Colon (tissue), 2 donors: ENCODE measurements around the gene SNAPC2.
"Not testable (repeated sequence)": the region's sequence is repeated elsewhere in the genome, so short reads cannot be mapped to it uniquely, and the experiment has no call there.

ENCODE experiments used
- FAIRE-seq: peaks from 2 replicates; lab custom pipeline; 2012; peaks lifted over from hg19 to GRCh38; lab: Jason Lieb, UNC
- donor health status: control.
- donor health status: control.

The SNAPC2 gene

DNA sequence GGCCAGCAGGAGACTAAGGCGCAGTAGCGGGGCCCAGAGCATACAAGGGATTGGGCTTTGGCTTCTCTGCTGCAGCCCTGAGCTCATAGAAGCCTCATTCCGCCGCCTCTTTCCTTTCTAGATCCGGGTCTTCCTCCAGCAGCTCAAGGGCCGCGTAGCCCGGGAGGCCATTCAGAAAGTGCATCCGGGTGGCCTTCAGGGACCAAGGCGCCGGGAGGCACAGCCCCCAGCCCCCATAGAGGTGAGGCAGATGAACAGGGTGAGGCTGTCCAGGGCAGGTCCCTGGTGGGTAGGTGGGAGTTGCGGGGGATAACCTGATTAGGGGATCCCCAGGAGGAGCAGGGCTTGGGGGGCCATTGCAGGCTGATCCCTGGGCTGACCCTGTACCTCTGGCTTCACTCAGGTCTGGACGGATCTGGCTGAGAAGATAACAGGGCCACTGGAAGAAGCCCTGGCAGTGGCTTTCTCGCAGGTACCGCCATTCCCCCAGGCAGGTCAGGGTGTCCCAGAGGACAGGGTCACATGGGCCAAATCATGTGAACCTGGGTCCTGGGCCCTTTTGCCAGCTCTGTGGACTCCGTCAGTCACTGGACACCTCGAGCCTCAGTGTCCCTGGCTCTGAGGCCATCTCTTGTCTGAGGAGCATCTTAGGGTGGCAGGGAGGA lies 1.3 kb downstream of the SNAPC2 start:
- no peak for FAIRE-seq

DNA sequence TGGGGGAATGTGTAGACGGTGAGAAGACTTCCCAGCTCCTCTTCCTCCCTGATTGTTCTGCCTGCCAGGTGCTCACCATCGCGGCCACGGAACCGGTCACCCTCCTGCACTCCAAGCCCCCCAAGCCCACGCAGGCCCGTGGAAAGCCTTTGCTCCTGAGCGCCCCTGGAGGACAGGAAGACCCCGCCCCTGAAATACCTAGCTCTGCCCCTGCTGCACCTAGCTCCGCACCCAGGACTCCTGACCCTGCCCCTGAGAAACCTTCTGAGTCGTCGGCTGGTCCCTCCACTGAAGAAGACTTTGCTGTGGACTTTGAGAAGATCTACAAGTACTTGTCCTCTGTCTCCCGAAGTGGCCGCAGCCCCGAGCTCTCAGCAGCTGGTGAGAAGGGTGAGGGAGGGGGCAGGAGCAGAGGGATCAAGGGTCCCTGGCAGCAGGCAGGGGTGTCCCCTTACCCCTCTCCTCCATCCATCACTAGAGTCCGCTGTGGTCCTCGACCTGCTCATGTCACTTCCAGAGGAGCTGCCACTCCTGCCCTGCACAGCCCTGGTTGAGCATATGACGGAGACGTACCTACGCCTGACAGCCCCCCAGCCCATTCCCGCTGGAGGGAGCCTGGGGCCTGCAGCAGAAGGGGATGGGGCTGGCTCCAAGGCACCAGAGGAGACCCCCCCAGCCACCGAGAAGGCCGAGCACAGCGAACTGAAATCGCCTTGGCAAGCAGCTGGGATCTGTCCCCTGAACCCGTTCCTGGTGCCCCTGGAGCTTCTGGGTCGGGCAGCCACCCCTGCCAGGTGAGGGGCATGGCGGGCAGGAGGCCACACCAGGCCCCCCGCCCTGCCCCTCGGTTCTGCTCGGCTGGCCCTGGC lies 2.1 kb downstream of the SNAPC2 start:
- FAIRE-seq, result no peak

DNA sequence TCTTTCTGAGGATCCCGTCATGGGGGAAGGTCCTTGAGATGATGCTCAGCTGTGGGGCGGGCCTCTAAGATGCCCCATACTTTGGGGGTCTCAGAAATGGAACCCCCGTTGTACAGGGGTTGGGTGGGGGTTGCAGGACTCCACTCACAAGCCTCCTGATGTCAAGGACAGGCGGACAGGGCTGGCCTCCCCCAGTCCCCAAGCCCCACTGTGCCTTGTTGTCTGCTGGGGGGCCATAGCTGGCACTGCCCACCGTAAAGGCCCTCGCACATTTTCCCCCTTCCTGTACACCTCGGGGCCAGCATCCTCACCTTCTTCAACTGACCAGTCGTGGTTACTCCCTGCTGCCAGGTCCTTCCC lies 2.7 kb downstream of the SNAPC2 start:
- no peak for FAIRE-seq

DNA sequence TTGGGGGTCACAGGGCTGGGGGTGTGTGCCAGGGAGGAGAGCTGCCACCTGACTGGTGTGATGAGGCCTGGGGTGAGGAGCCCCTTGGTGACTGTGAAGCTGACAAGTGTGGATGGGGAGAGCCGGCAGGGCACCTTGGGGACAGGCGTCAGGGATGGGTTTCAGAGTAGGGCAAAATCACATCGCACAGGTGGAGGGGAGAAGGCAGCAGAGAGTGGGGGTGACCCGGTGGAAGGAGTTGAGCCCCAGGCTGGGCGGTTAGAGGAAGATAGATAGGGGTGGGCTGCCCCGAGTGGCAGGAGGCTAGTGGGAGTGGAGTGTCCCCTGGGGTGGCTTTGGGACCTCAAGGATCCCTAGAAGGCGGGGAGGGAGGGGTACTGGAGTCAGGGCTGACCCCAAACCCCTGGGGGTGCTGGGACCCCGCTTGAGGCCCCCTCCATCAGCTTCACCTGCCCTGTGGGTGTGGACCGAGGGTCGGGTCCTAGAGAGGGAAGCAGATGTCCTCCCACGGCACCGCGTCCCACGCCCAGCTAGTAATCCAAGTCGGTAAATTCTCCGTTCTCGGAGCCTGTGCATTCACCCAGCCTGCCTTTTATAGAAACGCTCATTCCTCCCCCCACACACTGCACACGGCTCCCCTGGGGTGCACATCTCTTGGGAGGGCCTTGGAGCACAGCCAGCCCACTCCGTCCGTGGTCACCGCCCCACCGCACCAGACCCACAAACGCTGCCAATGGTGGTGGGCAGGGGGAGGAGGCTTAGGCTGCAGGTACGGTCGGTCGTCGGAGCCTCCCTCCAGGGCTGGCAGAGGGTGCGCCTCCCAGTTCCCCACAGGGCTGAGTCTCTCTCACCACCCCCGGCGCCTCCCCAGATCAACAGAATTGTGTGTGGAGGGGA lies 3.4 kb downstream of the SNAPC2 start:
- no peak for FAIRE-seq

DNA sequence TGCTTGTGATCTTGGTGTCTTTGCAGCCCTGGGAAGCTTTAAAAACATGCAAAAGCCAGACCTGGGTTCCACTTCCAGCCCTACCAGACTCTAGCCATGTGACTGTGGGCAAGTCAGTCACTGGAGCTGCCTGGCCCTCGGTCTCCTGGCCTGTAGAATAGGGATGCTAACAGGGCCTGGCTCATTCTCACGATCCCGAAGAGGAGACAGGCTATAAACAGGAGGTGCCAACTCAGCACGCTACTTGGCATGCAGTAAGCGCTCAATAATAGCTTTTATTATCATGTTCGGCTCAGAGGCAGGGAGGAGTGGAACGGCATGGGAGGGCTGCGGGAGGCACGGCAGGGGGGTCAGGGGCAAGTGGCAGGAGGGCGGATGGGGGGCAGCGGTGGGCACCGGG lies 4.1 kb downstream of the SNAPC2 start:
- FAIRE-seq, result no peak

DNA sequence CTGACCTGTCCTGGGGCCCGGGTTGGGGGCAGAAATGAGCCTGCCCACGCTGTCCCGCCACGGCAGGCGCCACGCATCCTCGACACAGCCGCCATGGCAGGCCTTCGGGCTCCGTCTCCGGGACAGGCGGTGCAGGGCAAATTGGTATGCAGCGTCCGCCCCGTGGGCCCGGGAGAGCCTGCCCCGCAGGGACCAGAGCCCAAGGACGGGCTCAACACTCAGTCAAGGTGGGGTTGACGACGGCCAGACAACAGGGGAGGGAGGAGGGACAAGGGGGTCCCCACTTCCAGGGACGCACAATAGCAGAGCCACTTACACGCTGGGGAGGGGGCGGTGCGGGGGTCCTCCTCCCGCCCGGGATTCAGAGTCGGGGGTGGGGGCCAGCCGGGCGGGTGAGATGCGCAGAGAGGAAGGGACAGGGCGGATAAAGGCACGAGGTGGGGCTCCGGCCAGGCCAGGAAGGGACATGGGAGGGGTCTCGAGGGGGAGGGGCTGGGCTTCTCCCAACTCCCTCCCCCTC lies 4.6 kb downstream of the SNAPC2 start:
- FAIRE-seq, result no peak

DNA sequence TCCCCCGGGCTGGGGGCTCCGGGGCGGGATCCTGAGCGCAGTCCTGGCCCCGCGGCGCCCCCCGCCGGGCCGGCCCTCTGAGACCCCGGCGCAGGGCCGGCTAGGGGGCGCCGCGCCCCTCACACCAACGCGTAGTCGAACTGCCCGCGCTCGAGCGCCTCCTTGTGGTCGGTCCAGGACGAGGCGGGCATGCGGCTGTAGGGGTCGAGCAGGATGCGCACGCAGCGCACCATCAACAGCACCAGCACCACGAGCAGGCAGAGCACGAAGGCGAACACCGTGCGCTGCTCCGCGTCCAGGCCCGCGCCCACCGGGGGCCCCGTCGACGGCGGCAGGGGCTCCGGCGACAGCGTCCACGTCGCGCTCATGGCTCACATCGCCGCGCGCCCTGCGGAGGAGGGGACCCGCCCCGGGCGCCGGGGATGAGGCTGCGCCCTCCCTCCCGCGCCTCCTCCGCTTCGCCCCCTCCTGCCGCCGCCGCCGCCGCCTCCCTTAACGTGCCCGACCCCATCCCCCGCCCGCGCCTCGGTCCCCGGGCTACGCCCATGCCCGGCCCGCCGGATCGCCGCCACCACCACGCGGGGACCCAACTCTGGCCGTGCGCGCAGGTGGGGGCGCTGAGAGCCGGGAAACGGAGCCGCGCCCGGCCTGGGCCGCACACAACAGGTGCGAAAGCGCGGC lies 5.2 kb downstream of the SNAPC2 start:
- FAIRE-seq, result no peak

DNA sequence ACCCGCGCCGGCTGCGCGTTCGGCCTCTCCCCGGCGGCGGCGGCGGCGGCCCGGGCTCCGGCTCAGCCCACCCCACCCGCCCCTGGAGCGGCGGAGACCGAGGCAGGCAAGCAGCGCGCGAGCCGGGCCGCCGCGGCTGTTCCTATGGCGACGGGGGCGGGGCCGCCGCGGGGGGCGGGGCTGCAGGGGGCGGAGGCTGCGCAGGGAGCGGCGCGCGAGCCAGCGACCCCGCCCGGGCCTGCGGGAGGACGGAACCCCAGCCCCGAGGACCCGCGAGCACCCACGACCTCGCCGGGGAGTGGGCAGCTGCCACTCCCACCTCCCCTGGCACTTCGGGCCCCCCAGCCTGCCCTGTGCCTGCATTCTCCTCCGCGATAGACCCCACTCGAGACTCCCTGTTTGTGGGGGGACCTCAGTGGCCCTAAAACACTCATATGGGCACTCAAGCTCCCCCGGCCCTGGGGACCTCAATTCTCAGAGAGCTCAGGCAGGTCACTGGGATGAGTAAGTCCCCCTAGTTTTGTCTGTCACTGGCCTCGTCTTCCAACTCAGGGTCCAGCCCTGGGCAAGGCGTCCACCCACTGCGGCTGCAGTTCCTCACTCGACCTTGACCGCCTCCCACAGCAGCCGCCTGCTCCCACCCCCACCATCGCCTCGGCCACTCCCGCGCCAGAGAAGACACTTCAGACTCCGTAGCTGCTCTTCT lies 6.0 kb downstream of the SNAPC2 start, which contains the start of gene CTXN1:
TSS of gene CTXN1 (minus strand) at position 115 of the 706 bp plus-strand sequence. CDS start 597 bp downstream, outside the sequence.
- no peak for FAIRE-seq

DNA sequence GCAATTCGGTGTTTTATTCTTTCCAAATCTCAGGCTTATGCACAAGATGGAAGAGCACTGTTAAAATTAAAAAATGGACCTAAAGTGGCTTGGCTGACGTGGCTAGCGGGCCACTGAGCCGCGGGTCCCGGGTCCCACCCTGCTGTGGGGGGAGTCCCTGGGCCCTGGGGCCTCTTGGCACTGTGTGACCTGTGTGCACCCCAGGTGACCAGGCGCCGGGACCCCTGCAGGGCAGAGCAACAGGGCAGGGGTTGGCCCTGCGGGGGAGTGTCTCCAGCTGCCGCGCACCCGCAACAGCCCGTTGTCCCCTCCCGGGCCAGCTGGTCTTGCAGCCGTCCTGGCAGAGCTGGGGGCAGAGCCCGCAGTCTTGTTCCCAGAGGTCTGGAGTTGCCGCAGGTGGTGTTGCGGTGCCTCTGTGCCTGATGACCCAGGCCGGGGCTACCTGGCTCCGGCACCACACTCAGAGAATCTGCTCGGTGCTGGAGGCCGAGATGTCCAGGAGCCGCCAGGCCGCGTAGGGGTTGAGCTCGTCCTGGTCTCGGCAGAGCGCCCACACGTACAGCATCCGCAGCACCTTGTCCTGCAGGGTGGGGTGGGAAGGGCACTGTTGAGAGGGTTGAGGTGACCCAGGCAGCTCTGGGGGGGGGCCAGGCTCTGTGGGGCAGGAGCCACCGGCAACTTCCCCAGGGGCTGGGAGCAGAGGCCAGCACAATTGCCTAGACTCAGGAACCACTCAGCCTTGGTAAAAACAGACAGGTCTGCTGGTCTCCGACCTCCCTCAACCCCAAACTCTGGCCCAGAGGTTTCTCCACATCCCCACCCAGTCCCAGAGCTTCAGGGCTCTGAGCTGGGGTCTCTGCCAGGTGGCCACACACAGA lies 6.8 kb downstream of the SNAPC2 start:
- FAIRE-seq, result no peak

DNA sequence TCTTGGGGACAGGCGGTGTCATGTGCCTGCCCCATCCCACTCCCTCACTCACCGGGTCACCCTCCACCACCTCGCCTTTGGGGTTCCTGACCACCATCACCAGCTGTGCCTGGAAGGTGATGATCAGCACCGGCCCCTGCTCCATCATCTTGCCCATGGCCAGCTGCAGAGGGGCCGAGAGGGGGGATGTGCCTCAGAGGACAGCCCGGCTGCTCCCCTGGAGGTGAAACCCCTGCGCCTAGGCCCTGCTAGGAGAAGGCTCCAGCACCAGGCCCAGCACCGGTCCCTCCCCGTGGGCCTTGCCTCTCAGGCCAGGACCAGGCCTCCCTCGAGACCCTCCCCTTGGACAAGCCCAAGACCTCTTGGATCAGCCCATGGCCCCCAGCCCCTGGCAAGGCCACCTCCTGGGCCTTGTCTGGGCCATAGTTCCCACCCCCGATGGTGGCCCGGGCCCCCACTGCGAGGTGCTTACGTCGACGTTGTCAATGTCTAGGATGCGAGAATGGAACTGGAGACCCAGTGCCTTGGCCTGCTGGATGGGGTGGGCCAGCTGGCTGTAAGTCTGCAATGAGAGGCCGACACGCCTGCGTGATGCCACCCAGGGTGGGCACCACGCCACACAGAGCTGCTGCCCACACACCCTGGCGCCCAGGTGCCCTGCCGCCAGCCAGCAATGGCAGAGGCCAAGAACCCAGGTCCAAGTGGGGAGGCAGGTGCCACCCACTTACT lies 7.6 kb downstream of the SNAPC2 start:
- no peak for FAIRE-seq

DNA sequence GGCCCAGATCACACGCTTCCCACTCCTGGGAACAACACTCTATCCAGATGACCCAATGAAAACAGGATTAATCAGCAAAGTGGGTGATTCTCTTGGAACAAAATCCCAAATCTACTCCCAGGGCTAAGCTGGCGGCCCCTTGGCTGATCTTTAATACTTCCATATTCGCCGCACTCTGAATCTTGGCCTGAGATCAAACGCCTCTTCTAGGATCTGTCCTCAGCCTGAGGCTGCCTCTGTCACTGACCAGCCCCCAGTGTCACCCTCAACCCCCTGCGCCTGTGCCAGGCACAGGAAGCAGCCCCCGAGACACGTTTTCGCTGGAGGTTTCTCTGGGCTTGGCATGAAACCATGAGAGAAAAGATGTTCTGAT lies 8.2 kb downstream of the SNAPC2 start:
- FAIRE-seq, result no peak

DNA sequence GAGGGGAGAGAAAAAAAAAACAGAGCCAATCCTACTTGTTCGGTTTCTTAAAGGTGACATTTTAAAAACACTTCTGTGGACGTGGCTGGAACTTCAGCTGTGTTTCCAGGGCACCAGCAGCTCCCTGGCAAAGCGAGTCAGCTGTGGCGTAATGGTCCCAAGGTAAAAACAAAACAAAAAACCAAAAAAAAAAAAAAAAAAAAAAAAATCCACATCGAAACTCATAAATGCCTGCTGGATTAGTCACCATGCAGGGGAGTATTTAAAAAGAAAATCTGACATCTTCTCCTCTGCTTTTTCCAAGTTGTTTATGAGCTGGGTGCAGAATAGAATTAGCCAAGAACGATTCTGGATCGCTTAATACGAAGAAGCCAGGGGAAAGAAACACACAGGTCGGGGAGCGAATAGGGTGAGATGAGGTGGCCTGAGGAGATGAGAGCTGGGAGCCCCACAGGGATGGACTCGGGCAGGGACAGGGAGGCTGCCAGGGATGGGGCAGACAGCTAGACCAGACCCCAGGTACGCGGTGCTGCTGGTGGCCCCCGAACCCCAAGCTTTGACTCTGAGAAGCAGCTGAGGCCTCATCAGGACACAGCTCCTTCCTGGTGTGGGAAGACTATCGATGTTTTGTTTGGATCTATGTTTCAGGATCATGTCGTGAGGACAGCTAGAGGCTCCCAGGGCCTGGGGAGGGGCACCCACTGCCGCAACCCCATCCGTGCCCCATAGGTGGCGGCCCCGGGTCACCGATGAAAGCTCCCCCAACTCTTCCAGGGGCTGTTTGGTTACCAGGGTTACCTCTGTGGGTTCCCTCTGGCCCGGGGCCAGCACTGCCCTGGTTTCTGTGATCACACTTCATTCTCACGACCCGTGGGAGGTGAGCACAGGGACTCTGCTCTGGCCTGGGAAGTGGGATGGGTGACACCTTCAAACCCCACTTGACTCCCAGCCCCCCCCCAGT lies 8.9 kb downstream of the SNAPC2 start:
- FAIRE-seq, result no peak

DNA sequence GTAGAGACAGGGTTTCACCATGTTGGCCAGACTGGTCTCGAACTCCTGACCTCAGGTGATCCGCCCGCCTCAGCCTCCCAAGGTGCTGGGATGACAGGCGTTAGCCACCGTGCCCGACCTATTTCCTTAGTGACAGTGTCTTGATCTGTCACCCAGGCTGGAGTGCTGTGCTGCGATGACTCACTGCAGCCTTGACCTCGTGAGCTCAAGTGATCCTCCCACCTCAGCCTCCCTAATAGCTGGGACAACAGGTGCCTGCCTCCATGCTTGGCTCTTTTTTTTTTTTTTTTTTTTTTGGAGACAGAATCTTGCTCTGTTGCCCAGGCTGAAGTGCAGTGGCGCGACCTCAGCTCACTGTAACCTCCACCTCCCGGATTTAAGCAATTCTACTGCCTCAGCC lies 9.9 kb downstream of the SNAPC2 start:
- not testable (repeated sequence) for FAIRE-seq

DNA sequence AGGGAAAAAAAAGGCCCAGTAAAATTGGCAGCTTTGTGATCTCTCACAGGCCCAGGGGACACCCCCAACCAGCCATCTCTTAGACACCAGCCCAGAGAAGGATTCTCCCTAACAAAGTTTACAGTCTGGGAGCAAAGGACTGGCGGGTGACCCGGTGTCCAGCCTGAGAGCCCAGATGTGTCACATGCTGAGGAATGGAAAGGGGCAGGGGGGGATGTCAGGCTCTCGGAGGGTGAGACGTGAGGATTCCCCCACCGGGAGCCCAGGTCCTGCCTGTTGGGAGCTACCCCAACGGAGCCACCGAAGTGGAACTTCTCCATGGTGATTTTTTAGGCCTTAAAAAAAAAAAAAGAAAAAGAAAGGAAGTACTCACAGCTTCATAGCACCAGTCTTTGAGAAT lies 10.6 kb downstream of the SNAPC2 start:
- FAIRE-seq, result no peak

DNA sequence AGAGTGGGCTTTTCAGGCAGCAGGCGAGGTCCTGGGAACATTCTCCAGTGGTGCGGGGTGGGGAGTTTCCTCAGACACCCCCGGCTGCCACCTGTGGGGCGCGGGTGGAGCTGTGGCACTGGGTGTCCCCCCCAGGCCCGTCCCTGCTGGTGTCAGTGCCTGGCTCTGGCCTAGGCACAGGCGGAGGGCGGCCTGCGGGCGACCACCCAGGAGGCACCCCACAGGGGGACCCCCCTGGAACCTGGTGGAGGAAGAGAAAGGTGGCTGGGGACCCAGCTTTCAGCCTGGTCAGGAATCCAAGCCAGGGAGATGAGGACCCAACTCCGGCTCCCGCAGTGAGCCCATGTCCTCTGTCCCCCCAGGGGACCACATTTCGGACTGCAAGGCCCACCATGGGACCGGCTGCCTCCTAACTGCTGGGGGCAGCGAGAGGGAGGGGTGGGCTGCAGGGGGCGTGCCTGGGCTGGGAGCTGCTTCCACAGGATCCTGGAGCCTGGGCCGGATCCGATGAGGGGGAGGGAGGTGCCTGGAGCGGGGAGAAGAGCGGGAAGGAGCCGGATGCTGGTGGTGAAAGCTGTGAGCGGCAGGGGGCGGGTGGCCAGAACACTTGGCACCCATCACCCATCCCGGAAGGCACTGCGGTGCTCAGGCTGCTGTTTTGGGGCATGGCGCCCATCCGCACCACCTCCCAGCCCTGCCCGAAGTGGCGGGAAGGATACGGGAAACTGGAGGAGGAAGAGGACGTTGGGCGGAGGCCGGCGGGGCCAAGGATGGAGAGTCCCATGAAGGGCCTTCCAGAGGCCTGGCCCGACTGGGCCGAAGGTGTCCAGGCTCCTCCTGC lies 11.3 kb downstream of the SNAPC2 start:
- FAIRE-seq, result no peak

DNA sequence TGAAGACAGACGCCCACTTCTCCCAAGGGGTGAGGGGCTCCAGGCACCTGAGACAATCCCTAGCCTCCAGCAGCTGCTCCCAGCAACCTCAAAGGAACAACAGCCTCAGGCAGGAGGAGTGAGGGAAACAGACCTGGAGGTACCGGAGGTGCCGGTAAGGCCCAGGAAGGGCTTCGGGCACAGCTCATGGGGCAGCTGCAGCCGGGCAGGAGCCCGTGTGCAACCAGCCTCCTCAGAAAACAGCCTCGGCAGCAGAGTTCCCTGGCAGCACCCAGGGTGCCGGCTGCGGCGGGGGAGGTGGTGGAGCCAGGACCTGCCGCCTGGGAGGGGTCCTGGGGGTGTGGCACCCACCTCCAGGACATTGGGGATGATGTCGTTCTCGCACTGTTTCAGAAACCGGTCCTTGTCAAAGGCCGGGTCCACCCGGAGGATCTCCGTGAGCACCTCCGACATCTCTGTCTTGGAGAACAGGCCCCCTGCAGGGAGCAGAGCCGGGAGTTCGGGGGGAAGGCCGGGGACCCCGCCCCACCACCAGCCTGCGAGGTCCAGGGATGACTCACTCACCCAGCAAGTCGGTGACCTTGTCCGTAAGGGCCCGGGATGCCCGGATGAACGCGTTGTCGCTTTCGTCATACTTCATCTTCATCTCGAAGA lies 12.3 kb downstream of the SNAPC2 start:
- no peak for FAIRE-seq

DNA sequence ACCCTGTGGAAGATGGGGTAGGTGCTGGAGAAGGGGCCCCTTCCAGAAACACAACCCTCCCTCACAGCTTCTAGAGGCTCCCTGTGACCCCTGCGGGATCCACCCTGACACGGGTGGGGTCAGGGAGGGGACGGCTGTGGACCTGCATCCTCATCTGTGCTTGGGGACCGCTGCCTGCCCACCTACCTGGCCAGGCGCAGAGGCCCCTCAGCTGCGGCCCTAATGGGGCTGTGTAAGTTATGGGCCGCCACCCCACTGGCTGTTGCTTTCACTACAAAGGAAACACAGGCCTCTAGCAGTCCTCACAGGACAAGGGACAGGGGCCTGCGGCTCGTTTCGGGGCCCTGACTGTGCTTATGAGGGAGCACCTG lies 12.8 kb downstream of the SNAPC2 start:
- FAIRE-seq, result no peak
